ENCODE results near the gene LINC00305. TPM values are rescaled to one million over a fixed set of nuclear protein-coding genes. Genes with fewer than 3 reads are reported as not detected.

Gene LINC00305
- total RNA-seq, 4 donors from 2014 or later = not detected

- TF ChIP-seq CTCF (IDR thresholded peaks at IDR 0.05) = no peak
- DNase-seq (ENCODE audit: low spot score) (no peak), ATAC-seq (ENCODE audit: low FRiP score) (no peak)
These were observed 104.3 kb downstream of the LINC00305 start for GRCh38 chr18:64044616-64045015.

DNA sequence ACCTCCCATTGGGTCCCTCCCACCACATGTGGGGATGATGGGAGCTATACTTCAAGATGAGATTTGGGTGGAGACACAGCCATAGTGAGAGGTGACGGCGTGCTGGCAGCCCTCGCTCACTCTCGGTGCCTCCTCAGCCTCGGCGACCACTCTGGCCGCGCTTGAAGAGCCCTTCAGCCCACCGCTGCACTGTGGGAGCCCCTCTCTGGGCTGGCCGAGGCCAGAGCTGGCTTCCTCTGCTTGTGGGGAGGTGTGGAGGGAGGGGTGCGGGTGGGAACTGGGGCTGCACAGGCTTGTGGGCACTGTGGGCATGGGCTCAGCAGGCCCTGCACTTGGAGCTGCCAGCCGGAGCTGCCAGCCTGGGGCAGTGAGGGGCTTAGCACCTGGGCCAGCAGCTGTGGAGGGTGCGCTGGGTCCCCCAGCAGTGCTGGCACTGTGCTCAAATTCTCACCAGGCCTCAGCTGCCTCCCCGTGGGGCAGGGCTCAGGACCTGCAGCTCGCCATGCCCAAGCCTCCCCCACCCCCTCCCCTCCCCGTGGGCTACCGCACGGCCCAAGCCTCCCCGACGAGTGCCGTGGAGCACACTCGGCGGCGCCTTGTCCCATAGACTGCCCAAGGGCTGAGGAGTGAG lies 106.0 kb downstream of the LINC00305 start:
- DNase-seq (ENCODE audit: low spot score) (no peak), ATAC-seq (ENCODE audit: low FRiP score) (no peak)
- no peak for TF ChIP-seq CTCF (IDR thresholded peaks at IDR 0.05)

- no peak for DNase-seq (ENCODE audit: low spot score)
These were observed 111.0 kb downstream of the LINC00305 start for GRCh38 chr18:64037812-64038414.

GRCh38 chr18:64032312-64032711 lies 116.6 kb downstream of the LINC00305 start:
- DNase-seq (ENCODE audit: low spot score) = no peak
- no peak for TF ChIP-seq CTCF (IDR thresholded peaks at IDR 0.05)
- no peak for ATAC-seq (ENCODE audit: low FRiP score)

More at GRCh38 chr18:64037812-64038414, 111.0 kb downstream of the LINC00305 start:
- no peak for TF ChIP-seq CTCF (IDR thresholded peaks at IDR 0.05)
- no peak for ATAC-seq (ENCODE audit: low FRiP score)

DNA sequence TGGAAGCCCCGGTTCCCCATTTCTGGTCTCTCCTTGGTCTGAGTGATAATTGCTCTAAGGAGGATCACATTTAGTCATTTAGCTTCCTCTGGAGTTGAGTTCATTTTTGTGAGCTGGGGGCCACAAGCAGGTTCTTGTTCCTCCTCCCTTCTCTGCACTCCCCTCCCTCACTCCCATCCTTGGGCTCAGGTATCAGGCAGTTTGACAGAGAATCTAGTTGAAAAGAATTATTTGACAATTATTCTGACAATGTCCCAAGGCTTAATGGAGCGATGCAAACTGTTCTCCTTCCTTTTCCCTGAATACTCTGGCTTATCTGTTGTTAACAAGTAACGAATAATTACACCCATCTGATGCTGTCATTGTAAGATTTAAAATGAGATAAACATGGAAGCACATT lies 117.5 kb downstream of the LINC00305 start:
- DNase-seq (ENCODE audit: low spot score) (no peak), ATAC-seq (ENCODE audit: low FRiP score) (no peak)
- no peak for TF ChIP-seq CTCF (IDR thresholded peaks at IDR 0.05)

Other genes with a start within 250 kb of the LINC00305 start
- 1 to 10 TPM in 1 of 4 donors, under 1 TPM in 2, not detected in 1; 0.31 to 1.7 (median 0.72) TPM for gene SERPINB10, start 241.1 kb downstream of the LINC00305 start, total RNA-seq
- gene HMSD, start 199.8 kb downstream of the LINC00305 start, total RNA-seq = 1 to 10 TPM in 1 of 4 donors, under 1 TPM in 2, not detected in 1; 0.38 to 1.6 (median 0.72) TPM
- gene SERPINB8, start 179.0 kb downstream of the LINC00305 start, total RNA-seq = 10 to 100 TPM in 3 of 4 donors, 1 to 10 TPM in 1; 9.0 to 32.7 (median 20.2) TPM